T47D (cell line): ENCODE measurements around the gene ABR.
"Not testable (repeated sequence)": the region's sequence is repeated elsewhere in the genome, so short reads cannot be mapped to it uniquely, and the experiment has no call there.

Source experiments
- DNase-seq, 2 experiments: peaks; one replicate each; pipeline versions ENCODE4 v3.0.0 to v3.0.0-alpha.2; 2011 to 2012; ENCODE audit warnings: low read depth in 1 of 2, low spot score in 1 of 2
- JUND ChIP-seq: IDR thresholded peaks from 2 replicates; pipeline ENCODE4 v1.6.1; 2012; ENCODE audit warnings: low read depth
- in situ Hi-C: cut with HindIII; loops from 2 replicates; pipeline ENCODE4 v1.10.0; 2016; ENCODE audit warnings: low sequenced_read_pairs, low pct_unique_long_range_greater_than_20kb

ABR gene

DNA sequence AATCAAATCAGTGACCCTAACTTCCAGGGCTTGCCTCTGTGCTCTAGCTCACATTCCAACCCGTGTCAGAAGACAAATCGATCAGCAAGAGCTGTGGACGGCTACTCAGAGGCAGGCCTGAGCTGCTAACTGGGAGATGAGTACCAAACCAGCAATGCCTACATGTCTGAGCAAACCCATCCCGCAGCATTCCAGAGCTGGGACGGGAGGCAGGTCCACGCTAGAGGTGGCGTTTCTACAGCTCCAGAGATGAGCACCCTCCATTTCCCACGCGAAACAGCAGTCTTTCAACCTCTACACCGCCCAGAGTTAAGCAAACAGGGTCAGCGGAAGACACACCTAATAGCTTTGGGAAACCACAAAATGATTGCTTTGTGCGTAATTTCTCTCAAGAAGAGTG is 206.7 kb downstream of the ABR start:
- DNase-seq: peak in 1 of 2 experiments; percentile 68
- no peak for TF ChIP-seq JUND
- in situ Hi-C loops: no loop called here

DNA sequence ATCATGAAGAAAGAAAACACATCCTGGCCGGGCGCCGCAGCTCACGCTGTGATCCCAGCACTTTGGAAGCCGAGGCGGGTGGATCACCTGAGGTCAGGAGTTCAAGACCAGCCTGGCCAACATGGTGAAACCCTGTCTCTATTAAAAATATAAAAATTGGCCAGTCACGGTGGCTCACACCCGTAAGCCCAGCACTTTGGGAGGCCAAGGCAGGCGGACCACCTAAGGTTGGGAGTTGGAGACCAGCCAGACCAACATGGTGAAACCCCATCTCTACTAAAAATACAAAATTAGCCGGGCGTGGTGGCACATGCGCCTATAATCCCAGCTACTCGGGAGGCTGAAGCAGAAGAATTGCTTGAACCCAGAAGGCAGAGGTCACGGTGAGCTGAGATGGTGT is 207.9 kb downstream of the ABR start:
- in situ Hi-C loops: not testable (repeated sequence)

DNA sequence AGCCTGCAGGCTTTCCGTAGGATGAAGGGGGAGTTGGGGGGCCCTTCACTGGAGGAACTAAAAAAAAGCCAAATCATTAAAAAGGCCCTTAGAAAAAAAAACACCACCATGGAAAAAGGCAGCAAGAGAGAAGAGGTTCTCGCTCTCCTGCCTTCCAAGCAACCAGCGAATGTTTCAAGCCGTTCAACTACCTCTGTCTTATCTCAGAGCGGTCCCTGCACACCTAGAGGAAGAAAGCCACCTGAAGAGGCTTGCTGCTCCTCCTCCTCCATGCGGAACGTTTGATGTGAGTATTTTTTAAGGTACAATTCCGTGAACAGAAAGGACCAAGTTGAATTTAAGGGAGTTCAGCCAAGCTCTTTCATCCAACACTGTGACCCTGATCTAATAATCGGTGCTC is 209.4 kb downstream of the ABR start:
- no peak for DNase-seq
- in situ Hi-C loops: no loop called here

More for the DNA sequence above, 207.9 kb downstream of the ABR start:
- not testable (repeated sequence) for DNase-seq

DNA sequence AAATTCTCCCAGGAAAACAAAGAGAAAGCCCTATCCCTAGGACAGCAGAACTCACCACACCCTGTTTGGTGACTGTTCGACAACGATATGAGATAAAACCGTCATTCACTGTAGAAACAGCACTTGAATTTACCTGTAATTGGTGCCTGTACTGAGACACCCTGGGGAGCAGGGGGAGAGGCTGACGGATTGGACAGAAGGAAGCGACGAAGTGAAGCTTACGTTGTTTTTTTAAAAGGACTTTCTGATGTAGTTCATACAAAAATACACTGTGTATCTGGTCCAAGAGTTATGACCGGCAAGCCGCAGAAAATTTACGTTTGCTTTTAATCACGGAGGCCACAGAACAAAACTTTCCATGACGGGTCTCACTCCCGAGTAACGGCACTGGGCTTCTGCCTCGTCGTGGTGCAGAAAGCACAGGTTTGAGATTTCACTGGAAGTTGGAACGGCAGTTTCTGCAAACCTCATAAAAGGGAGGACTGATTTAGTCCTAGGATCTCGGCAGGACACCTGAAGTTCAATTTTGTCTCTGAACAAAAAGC is 209.9 kb downstream of the ABR start:
- no peak for TF ChIP-seq JUND
- no peak for DNase-seq
- in situ Hi-C loops: no loop called here

More for the DNA sequence above, 209.4 kb downstream of the ABR start:
- no peak for TF ChIP-seq JUND

DNA sequence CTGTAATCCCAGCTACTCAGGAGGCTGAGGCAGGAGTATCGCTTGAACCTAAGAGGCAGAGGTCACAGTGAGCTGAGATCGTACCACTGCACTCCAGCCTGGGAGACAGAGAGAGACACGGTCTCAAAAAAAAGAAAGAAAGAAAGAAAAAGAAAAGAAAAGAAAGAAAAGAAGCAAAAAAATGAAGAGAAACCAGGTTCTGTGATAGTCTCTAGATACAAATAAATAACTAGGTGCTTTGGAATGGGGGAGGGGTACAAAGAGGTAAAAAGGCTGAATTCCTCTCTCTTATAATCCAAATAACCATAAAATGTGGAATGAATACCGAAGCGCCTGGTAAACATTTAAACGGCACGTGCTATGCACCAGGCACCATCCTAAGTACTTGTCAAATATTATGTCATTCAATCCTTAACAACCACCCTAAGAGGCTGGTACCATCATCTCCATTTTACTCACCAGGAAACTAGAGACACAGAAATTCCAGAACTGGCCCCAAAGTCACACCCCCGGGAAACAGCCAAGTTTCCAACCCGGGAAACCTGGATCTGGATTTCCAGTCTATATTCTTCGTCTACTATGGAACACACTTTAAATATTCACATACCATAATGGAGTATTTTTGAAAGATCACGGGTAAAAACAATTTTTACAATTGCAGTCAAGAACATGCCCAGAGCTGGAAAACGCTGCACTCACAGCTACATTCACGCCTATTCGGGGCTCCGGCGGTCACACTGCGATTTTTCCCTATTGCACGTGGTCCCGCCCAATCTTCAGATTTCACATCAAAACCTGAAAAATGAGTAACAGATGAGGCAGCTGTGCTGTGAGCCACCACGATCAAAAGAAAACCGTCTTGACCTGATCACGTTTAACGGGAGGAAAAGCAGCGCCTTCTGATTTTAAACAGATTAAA is 210.7 kb downstream of the ABR start:
- no peak for DNase-seq
- no peak for TF ChIP-seq JUND
- in situ Hi-C loops: no loop called here

DNA sequence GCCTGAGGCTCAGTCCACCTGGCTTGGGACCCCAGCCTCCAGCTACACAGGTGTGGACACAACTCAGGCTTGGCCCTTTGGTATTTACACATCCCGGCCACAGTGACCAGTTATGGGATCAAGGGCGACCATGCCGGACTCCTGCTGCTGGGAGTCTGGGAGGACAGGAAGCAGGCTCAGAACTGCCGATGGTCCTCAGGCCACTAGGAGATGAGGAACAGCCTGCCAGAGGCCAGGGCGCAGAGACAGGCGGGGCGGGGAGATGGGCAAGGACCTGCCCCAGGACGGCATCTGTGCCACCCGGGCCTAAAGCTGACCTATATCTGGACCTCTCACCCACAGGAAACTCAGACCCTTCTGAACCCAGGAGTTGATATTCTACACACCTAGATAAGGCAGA is 212.7 kb downstream of the ABR start:
- in situ Hi-C loops: no loop called here
- TF ChIP-seq JUND: no peak
- no peak for DNase-seq

DNA sequence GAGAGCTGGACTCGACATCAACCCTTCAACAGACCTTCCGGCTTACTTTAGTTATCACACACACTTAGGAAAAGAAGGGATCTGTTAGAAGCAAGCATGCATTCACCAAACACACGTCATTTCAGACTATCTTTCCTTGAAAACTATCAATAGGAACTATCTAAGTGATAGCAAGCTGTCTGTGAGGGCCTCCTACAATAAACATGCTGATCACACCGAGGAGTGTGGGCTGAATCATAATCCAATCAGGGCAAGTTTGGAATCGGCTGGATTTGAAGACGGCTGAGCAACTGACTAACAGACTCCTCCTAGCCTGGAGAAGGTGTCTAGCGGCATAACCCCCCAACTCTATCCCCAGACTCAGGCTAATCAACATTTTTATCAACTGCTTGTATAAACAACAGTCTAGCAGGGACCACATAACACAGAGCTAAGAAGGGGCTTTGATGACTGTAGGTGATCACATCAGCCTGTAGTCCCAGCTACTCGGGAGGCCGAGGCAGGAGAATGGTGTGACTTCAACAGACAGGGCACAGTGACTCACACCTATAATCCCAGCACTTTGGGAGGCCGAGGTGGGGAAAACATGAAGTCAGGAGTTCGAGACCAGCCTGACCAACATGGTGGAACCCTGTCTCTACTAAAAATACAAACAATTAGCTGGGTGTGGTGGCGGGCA is 214.3 kb downstream of the ABR start:
- in situ Hi-C loops: no loop called here
- no peak for DNase-seq
- no peak for TF ChIP-seq JUND

DNA sequence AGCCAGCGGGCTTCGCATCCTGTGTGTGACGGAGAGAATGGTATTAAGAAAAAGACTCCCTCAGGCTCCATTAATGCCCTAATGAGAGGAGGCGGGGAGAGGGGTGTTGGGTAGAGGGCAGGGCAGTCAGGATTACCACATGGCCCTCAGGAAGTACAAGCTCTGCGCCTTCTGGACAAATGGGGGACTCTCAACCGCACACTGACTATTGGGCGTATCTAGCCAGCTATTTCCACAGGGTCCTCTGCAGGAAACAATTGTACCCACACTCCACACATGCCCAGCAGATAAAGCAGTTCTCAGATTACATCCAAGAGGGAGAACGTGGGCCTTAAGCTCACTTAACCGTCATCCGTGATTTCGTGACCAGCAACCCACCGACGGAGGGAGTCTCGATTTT is 214.9 kb downstream of the ABR start:
- in situ Hi-C loops: no loop called here
- no peak for DNase-seq
- no peak for TF ChIP-seq JUND

DNA sequence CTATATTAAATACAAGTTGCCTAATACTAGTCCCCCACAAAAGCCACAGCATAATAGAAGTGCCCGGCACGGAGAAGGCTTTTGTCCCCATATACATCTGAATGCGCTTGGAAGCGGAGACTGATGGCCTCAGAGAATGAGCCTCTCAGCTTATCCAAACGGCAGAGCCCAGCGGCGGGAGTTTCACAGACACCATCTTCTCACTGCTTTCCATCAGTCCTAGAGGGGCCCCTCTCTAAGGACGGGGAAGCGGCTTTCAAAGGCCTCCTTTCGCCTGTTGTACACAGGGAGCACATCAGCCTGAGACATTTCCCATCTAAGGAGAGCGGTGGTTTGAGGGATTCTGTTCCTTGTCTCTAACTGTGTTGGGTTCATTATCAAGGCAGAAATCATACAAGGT is 217.1 kb downstream of the ABR start:
- no peak for TF ChIP-seq JUND
- DNase-seq: no peak
- in situ Hi-C loops: no loop called here

DNA sequence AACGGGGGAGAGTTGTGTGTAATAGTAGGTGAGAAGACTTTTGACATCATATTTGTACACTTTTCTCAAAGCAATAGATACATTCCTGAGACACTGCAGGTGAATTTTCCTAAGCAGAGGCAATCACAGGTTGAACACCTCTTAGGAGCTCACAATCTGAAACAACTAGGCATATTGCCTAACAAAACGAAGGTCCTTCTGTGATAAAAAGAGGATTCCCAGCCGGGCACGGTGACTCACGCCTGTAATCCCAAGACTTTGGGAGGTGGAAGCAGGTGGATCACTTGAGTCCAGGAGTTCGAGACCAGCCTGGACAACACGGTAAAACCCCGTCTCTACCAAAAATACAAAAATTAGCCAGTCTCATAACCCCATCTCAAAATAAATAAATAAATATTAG is 217.6 kb downstream of the ABR start:
- no peak for TF ChIP-seq JUND
- in situ Hi-C loops: no loop called here
- DNase-seq: no peak

DNA sequence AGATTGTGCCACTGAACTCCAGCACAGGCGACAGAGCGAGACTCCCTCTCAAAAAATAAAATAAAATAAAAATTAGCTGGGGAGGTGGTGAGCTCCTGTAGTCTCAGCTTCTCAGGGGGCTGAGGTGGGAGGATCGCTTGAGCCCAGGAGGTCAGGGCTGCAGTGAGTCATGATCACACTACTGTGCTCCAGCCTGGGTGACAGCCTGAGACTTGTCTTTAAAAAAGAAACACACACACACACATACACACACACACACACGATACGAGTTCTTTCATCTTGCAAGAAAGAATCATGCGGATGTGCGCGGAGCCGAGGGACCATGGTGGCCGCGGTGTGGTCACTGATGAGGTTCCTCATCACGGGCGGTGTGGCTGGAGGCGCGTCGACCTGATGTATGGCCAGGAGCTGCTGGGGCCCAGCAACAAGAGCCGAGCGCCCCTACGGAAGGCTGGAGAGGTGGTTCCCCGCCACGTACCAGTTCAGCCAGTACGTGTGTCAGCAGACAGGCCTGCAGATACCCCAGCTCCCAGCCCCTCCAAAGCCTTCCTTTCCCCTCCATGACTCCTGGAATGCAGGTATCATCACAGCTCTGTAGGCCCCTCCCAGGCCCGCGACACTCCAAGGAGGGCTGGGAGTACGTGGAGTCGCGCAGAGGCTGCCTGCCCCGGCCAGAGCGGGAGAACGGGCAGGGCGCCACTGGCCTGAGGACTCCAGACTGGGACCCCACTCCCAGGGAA is 220.9 kb downstream of the ABR start:
- TF ChIP-seq JUND: no peak
- no peak for DNase-seq
- in situ Hi-C loops: no loop called here

DNA sequence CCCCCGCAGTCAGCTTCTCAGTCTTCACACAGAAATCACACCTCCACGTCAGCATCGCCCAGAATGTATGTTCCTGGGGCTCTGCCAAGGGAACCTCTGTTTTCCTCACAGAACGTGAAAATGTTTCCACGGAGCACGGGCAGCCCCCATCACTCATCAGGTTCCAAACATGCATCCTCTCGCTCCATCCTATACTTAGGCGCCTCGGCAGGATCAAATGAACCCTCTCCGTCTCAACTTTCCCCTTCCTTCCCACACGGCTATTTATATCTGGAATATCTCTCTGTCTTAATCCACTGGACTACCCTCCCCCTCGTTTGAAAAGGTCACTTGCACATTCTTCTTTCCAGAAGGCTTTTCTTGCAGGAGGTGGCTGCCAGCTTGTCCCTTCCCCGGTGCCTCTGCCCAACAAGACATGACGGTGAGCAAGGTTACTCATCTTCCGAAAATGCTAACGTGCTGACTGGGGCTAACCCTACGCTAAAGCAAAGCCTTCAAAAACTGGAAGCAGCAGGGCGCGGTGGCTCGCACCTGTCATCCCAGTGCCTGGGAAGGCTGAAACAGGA is 221.8 kb downstream of the ABR start:
- no peak for DNase-seq
- no peak for TF ChIP-seq JUND
- in situ Hi-C loops: no loop called here
